ENCODE results near the gene ADGRG1.

ADGRG1 gene

GRCh38 chr16:57688987-57689761 is 60.7 kb downstream of the ADGRG1 start:
- H3K27ac ChIP-seq: no peak overlapping the region
- no peak for TF ChIP-seq ZFX (IDR thresholded peaks at IDR 0.05)
- TF ChIP-seq CTCF (conservative IDR thresholded peaks at IDR 0.05): no peak

- H3K27ac ChIP-seq: no peak overlapping the region
- TF ChIP-seq ZFX (IDR thresholded peaks at IDR 0.05): no peak
- TF ChIP-seq CTCF (conservative IDR thresholded peaks at IDR 0.05): no peak
Measured at GRCh38 chr16:57689762-57690558, 61.5 kb downstream of the ADGRG1 start.

GRCh38 chr16:57690782-57691471 is 62.5 kb downstream of the ADGRG1 start:
- no peak for TF ChIP-seq ZFX (IDR thresholded peaks at IDR 0.05)
- no peak for TF ChIP-seq CTCF (conservative IDR thresholded peaks at IDR 0.05)
- no peak overlapping the region for H3K27ac ChIP-seq

- no peak overlapping the region for H3K27ac ChIP-seq
- TF ChIP-seq ZFX (IDR thresholded peaks at IDR 0.05): no peak
Measured at GRCh38 chr16:57692636-57693035, 64.2 kb downstream of the ADGRG1 start.

GRCh38 chr16:57693550-57693949 is 65.1 kb downstream of the ADGRG1 start:
- H3K27ac ChIP-seq: no peak overlapping the region
- TF ChIP-seq CTCF (conservative IDR thresholded peaks at IDR 0.05) (no peak), ZFX (IDR thresholded peaks at IDR 0.05) (no peak)

- no peak overlapping the region for H3K27ac ChIP-seq
- TF ChIP-seq ZFX (IDR thresholded peaks at IDR 0.05) (no peak), CTCF (conservative IDR thresholded peaks at IDR 0.05) (no peak)
Measured at GRCh38 chr16:57694231-57694724, 65.8 kb downstream of the ADGRG1 start.

- TF ChIP-seq ZFX (IDR thresholded peaks at IDR 0.05) (no peak), CTCF (conservative IDR thresholded peaks at IDR 0.05) (no peak)
- H3K27ac ChIP-seq: no peak within 1 kb of the TSS
Measured at GRCh38 chr16:57694725-57695679, 66.6 kb downstream of the ADGRG1 start, which contains the start of gene DRC7. Gene DRC7 (plus strand): TSS chr16:57694806. CDS start chr16:57697950, 3,144 bp downstream.
